NB4 (cell line): ENCODE data around the gene SMIM35.

Experiments
- CTCF ChIP-seq: IDR thresholded peaks from one replicate; pipeline ENCODE4 v1.5.1; 2012; ENCODE audit warnings: low read depth, low read length
- MYC ChIP-seq: IDR thresholded peaks from 2 replicates; pipeline ENCODE4 v1.6.1; 2011; ENCODE audit warnings: low read depth, low read length
- POLR2A ChIP-seq: IDR thresholded peaks from 2 replicates; pipeline ENCODE4 v1.6.1; 2011; ENCODE audit warnings: mild to moderate bottlenecking; ENCODE audit not compliant: insufficient read length; ENCODE audit errors: extremely low read depth

- TF ChIP-seq CTCF: no peak
- TF ChIP-seq POLR2A: no peak
- TF ChIP-seq MYC: no peak
Measured at GRCh38 chr11:118105657-118106305, 19.0 kb upstream of the SMIM35 start.
